ENCODE measurements around the gene EPHA7.

DNA sequence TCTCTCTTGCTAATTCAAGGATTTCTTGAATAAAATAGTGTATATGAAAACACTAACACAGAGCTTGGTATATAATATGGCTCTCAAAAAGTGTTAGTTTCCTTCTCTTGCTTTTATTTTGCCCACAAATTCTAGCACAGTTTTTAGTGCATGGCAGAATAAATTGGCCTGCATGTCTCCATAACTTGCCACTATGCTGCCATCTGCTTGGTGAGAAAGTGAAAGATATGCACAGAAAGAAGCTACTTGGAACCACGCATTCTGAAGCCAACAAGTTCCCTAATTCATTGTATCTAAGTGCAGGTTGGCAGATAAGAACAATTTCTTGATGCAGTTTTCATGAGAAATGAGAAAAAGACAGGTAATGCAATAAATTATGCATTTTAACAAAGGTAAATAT, 101.2 kb downstream of the EPHA7 start:
- TF ChIP-seq POLR2AphosphoS5 (IDR thresholded peaks at IDR 0.05; ENCODE audit: borderline replicate concordance, low read depth, low read length) (no peak), EZH2 (IDR thresholded peaks at IDR 0.05) (no peak), FOXP2 (optimal IDR thresholded peaks at IDR 0.05; ENCODE audit: control extremely low read depth, extremely low read length, insufficient read depth) (no peak)
